ENCODE data around the gene SLIT3.
"Not testable (repeated sequence)": the region's sequence is repeated elsewhere in the genome, so short reads cannot be mapped to it uniquely, and the experiment has no call there.

The SLIT3 gene

DNA sequence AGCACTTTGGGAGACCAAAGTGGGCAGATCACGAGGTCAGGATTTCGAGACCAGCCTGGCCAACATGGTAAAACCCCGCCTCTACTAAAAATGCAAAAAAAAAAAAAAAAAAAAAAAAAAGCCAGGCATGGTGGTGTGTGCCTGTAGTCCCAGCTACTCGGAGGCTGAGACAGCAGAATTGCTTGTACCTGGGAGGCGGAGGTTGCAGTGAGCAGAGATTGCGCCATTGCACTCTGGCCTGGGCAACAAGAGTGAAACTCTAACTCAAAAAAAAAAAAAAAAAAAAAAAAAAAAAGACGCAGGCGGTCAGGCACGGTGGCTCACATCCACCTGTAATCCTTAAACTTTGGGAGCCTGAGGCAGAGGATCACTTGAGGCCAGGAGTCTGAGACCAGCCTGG, 160.7 kb downstream of the SLIT3 start:
- DNase-seq = not testable (repeated sequence)

GRCh38 chr5:169139480-169140050, 161.4 kb downstream of the SLIT3 start:
- DNase-seq = peak; percentile 46

DNA sequence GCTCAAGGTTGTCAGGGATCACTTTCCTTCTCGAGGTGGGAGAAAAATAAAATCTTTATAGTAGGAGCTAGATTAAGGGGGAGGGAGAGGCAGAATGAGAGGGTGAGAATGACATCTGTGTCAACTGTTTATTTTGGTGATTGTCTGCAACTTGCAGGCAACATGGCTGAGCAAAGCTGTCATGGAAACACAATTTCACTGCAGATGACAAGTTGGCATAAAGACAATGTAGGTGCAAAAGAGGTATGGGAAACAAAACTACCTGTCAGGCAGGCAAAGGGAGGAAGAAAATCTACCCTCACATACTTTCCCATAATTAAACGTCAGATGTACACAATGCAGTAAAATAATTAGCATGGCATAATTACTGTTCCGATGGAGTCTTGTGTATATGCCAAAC, 167.4 kb downstream of the SLIT3 start:
- no peak for DNase-seq

DNA sequence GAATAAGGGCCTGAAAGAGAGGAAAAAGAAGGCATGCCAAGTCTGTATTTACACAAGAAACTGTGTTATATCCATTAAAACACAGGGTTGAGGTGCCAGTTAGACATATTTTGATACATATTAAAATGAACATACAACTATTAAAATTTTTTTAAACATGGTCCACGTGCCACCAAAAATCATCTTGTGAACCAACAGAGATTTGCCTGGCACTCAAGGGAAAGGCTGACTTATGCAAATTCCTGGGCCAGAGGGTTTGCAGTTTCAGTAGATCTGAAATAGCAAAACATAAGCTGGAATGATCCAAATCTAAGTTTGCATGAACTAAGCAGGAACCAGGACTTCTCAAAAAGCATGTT, 168.7 kb downstream of the SLIT3 start:
- DNase-seq = no peak

DNA sequence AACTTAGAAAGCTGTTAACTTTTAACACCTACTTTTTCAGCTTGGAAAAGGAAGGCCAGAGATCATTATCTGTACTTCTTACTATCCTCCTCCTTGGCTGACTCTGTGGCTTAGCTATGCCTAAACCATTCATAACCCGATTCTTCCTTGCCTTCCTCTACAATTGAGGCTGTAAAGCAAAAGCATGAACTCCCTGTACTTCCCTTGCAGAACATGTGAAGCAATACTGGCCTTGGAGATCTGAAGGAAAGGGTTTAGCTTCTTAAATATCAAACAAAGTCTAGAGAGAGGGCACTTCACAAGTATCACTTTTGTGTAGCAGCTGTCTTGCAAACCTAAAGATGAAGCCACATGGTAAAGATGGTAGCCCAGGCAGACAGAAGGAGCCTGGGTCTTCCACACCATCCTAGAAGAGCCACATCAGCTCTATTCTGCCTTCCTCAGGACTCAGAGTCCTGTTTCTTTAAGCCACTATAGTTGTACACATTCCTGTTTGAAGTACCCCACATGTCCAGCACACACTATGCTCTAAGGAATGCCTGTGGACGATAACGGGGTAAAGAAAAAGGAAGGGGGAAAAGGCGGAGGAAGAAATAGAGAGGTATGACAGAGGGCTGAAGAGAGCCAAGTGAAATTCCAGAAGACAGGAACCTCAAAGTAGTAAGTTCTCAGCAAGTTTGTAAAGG, 169.2 kb downstream of the SLIT3 start:
- peak; percentile 19 for DNase-seq

- no peak for DNase-seq
These were observed 172.3 kb downstream of the SLIT3 start for GRCh38 chr5:169128679-169129078.

DNA sequence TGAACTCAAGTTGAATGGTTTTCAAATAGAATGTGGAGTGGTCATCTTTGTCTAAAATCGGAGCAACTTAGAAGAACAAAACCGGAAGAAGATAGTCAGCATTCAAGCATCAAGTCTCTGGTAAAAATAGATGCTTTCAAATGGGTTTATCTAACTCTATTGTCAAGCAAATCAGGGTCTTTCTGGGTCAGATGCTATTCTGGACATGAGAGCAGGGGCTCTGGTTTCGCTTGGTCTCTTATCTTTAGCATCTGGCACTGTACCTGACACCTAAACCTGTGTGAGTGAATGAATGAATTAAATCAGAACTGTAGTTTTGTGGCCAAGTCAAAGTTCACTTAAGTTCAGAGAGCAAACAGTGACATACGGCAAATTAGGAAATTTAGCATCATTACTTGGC, 173.5 kb downstream of the SLIT3 start:
- DNase-seq = no peak

DNA sequence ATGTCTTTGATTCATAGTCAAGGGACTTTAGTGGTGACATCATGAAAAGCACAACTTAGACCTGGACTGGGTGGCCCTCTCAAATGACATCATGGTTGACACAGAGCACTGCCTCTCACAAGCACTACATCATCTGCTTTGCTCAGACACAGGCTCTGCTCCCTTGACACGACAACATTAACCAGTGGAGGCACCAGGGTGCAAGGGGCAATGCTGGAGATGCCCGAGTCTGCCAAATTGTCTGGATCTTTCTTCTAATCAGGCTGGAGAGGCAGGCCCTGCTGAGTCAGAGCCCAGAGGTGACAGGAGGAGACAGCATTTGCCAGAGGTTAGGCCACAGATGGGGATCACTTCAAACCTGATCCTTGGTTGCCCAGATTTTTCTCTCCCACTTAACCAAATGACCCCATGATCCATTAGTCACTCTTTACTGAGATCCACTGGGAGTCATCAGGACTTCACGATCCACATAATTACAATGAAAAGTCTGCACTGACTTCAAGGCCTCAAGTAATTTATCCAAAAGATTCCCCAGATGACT, 174.4 kb downstream of the SLIT3 start:
- DNase-seq = no peak

DNA sequence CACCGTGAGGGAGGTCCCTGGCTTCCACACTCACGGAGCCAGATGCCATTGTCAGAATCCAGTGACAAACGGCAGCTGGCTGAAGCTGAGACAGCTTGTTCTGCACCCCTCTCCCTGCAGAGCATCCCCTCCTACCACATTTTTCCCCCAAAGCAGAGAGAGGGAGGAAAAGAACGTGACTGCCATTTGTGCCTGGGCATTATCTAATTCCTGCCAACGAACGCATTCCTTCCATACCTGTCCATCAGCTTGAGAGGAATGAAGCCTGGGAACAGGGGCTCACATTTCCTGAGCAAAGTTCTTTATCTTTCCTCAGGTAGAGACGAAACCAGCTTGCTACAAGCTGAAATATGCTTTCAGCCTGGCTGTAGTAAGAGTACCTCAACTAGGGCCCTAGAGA, 175.4 kb downstream of the SLIT3 start:
- no peak for DNase-seq

- no peak for DNase-seq
These were observed 178.0 kb downstream of the SLIT3 start for GRCh38 chr5:169122951-169123350.

DNA sequence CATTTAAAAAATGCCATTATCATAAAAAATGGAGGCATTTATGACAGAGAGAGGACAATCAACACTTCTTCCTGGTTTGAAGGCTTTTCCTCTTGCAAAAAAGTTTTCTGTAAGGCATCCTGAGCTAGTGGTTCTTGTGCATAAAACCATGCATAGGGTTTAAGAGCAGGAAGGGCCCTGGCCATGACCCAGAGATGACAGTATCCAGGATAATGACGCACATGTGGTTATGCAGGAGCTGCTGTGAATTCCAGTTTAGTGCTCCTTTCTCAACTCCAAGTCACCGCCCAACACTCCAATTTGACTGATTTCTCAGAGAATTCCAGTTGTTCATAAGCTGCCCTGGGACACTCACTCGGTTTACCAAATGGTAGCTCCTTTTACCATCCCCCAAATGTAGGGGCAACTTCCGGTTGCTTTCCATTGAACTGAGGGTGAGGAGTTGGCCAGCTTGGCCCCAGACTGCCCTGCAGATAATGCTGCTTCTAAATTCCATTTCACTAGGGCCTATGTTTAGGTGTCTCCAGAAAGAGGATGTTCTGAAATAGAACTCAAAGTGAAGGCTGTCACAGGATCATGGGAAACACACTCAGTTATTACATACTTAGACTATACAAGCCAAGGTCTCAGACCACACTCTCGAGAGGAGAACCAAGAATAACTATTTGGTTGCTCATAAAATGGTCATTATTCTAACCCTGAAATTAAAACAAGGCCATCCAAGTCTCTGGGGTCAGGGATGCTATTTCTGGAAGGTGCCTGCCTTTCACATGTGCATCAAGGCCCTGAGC, 179.1 kb downstream of the SLIT3 start:
- peak; percentile 33 for DNase-seq

GRCh38 chr5:169119288-169120048, 181.5 kb downstream of the SLIT3 start:
- no peak for DNase-seq

DNA sequence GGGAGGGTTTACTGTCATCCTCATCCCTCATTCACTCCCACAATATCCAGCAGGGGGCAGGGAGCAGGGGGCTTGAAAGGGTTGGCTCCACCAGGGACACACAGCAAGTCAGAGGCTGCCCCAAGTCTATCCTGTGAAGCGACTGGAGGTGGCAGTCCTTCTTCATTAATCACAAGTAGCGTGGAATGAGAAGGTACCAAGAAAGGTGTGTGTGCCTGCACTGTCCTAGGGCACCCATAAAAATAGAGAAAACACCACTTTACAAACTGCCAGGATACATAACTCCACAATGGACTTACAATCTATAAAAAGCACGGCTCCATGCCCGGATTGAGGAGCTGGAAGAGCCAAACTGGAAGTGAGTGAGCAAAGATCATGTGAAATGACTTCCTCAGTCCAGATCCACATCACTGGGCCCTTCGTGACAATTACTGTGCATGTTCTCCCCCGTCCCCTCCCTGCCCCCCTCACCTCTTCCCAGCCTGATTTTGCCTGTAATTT, 183.9 kb downstream of the SLIT3 start:
- DNase-seq = peak; percentile 19

- no peak for DNase-seq
These were observed 185.3 kb downstream of the SLIT3 start for GRCh38 chr5:169115461-169116124.

DNA sequence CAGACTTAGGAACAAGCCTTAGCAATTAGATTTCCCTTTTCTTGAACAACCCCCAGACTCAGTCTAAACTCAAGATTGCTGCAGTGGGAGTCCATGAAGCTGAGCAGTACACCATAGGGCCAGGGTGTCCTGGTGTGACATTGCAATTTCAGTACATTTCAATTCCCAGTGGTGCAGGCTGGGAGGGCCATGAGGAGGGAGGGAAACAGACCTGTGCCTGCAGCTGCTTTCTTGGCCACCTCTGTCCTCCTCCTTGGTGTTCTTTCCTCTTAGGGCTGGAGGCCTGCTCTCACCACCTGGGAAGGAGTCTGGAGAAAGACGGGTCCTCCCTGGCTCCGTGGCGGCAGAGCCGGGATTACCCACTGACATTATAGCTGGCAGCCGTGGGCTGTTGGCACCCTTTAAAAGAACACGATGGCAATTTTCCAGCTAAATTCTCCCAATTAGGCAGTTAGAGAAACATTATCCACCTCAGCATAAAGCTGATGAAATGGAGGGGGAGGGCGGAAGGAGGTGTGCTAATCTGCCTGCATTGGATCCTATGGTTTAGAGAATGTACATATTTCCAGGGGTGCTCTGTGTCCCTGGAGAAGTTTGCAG, 186.4 kb downstream of the SLIT3 start:
- DNase-seq = no peak

DNA sequence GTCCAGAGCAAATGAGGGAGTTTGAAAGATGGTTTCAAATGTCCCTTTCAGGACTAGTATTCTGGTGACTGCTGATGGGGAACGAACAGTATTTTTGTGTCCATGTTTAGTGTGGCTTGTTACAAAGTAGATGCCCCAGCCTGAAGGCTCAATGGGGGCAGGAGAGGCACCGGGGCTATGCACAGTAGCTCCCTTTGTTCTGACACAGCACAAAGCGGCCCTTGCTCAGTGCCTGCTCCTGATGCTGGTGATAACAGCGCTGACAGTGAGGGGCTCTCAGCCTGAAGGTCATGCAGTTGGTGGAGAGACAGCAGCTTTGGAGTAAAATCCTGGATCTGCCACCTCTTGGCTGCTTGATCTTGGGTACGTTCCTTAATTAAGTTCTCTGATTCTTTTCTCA, 188.9 kb downstream of the SLIT3 start:
- DNase-seq = no peak

- DNase-seq = peak; percentile 64
These were observed 193.8 kb downstream of the SLIT3 start for GRCh38 chr5:169106911-169107706.

- DNase-seq = not testable (repeated sequence)
These were observed 195.4 kb downstream of the SLIT3 start for GRCh38 chr5:169105582-169105981.

DNA sequence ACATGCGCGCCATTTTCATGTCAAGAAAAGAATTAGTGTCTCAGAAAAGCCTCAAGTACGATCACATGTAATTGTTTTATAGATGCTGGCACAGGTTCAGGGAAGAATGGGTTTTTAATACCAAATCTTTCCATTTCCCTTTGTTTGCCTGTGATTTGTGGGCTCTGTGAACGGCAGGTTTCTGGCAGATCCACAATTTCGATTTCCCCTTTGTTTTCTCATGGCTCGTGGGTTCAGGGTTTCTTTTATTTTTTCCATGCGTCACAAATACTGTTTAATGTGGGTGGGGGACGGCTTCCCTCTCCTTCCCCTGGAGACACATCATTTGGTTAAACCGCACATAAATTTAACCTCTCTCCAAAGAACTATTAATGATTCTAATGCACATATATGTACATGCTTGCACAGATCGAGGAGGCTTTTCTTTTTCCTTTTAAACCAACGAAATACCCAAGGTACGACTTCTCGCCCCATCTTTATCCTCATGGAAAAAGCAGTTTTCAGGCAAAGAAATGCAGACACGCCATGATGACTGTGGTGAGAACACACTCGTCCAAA, 195.9 kb downstream of the SLIT3 start:
- no peak for DNase-seq

DNA sequence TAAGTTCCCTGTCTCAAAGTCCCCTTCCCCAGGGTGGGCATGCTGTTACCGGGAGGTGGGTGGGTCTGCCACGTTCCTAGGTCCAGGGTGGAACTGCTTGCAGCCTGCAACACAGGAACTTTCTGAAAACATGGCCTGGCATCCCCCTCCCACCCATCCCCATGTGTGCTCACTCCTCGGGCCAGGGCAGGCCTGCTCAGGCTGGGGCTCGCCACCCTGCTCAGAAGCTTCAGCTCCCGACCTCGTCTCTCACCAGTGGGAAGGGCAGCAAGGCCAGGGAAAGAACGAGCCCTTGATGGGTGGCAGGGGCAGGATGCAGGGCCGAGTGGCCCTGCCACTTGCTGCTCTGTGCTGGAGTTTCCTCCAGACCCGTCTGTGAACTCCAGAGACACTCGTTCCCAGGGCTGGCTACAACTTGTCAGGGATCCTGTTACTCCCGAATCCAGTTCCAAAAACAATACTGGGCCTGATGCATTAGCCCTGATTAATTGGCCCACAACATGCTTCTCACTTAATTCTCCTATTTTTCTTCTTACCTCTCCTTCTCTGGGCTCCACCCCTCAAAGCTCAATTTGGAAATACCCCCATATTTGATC, 197.3 kb downstream of the SLIT3 start:
- no peak for DNase-seq
